Inflammatory macrophage treated with lipopolysaccharide for 1 hour (primary cell): ENCODE measurements around the gene LYPD6.
"Not testable (repeated sequence)": the region's sequence is repeated elsewhere in the genome, so short reads cannot be mapped to it uniquely, and the experiment has no call there.

Experiments
- DNase-seq, 2 donors: peaks; one replicate each; pipeline ENCODE4 v3.0.0-alpha.2; 2020 to 2022

The LYPD6 gene

GRCh38 chr2:149458502-149458901 is 128.1 kb downstream of the LYPD6 start:
- no peak for DNase-seq

- DNase-seq: no peak
These were observed 133.1 kb downstream of the LYPD6 start for GRCh38 chr2:149463328-149464002.

GRCh38 chr2:149464396-149464795 is 134.0 kb downstream of the LYPD6 start:
- no peak for DNase-seq

GRCh38 chr2:149465873-149466272 is 135.5 kb downstream of the LYPD6 start:
- no peak for DNase-seq

DNA sequence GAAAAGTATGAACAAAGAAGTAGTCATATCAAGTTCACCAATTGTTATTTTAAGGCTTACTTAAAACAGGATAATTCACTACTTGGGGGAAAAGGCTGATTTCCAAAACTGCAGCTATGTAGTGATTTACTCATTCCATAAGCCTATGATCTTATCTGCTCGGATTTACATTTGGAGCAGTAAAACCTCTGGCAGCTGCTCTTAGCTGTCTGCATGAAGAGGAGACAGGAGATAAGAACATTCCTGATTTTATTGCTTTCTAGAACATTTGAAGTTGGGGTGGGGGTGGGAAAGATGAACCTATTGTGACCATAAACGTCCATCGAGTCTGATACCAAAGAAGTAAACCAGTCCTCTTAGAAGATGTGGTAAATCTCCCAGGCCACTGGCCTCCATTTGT is 136.2 kb downstream of the LYPD6 start:
- DNase-seq: no peak

GRCh38 chr2:149467436-149467835 is 137.0 kb downstream of the LYPD6 start:
- DNase-seq: no peak

DNA sequence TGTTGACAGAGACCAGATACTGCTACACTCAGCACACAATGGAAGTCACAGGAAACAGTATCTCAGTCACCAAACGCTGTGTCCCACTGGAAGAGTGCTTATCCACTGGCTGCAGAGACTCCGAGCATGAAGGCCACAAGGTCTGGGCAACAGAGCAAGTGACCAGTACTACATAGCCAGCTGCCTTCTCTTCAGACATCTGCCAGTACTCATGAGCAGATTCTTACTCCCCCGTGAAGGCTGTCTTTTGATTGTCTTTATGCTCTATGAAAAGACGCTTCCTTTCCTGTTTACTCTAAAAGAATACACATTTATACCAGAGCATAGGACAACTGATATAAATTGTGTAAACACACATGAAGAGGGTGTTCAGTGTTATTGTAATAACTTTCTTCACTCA is 138.2 kb downstream of the LYPD6 start:
- DNase-seq: no peak

- DNase-seq: no peak
These were observed 139.7 kb downstream of the LYPD6 start for GRCh38 chr2:149470046-149470445.

GRCh38 chr2:149472413-149472812 is 142.0 kb downstream of the LYPD6 start:
- no peak for DNase-seq

GRCh38 chr2:149473068-149473467 is 142.7 kb downstream of the LYPD6 start:
- DNase-seq: no peak

DNA sequence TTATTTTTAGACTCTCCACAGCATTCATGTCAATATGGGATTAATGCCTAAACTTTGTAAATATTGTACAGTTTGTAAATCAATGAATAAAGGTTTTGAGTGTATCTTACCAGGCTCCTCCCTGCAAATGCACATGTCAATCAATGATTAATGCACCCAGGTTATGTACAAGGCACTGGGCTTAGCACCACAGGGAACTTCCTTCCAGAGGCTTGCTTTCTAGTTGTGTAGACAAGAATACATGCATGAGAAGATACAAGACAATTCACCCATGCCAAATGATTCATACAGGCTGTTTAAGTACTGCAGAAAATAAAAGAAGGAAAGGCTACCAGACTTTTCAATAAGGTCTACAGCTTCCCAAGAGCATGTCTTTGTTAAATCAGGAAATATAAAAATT is 143.1 kb downstream of the LYPD6 start:
- DNase-seq: no peak

- no peak for DNase-seq
These were observed 152.7 kb downstream of the LYPD6 start for GRCh38 chr2:149483004-149483605.

DNA sequence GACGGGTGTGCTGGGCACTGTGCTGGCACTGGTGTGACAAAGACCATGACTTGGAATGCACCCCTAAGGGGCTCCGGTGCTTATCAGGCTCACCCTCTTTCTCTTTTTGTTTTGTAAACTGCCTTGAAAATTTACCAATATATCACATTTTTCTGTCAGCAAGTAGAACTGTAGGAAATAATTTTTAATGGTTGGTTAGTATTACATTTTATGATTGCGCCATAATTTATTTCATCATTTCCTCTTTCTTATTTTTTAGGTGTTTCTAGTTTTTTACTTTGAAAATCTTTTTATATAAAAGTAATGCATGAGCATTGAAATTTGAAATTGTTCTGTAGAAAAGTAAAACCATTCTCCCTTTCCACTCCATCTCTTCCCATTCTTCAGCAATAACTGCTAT is 156.3 kb downstream of the LYPD6 start:
- no peak for DNase-seq

GRCh38 chr2:149487189-149487588 is 156.8 kb downstream of the LYPD6 start:
- no peak for DNase-seq

DNA sequence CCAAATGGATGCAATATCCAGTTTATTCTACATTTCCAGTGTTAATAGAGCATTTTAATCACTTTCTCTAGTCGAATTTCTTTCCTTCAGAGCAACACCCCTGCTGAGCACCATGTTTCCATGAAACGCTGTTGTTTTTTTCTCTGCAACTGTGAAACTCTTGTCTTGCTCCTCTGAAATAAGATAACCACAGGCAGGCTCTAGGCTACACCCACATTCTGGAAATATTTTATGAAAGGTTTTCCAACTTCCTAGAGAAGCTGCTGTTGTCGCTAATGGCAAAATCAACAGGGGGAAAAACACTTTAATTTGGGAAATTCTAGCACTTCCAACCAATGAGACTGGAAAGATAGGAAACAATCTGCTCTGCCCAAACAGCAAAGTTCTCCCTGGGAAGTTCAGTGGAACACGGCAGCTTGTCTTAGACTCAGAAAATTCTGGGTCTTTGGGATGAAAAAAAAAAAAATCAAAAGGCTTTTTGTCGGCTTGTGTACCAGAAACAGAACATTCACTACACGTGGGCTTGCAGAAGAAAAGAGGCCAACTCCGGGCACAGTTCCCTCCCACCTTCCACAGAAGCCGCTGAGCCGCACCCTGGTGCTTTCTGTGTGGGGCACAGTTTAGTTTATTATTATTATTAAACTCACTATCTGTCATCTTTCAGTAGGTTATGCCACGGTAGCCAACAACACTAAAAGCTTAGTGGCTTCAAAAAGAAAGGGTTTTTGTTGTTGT is 158.5 kb downstream of the LYPD6 start:
- no peak for DNase-seq

DNA sequence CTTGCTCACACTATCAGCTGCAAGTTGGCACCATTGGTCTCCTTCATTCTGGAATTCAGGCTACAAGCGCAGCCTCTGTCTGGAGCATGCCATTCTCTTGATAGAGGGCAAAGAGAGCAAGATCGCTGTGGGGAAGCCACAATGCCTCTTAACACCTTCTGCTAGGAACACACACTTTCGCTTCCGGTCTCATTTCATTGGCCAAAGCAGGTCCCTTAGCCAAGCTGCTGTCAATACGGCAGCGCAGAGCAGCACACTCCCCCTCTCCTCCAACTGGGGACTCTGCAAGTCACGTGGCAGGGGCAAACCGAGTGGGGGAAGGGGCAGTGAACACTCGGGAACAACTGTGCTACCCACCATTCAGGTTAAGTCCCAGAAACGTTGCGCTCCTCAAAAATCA is 159.1 kb downstream of the LYPD6 start:
- DNase-seq: no peak

GRCh38 chr2:149490296-149490695 is 159.9 kb downstream of the LYPD6 start:
- DNase-seq: no peak

GRCh38 chr2:149492923-149493322 is 162.5 kb downstream of the LYPD6 start:
- no peak for DNase-seq

DNA sequence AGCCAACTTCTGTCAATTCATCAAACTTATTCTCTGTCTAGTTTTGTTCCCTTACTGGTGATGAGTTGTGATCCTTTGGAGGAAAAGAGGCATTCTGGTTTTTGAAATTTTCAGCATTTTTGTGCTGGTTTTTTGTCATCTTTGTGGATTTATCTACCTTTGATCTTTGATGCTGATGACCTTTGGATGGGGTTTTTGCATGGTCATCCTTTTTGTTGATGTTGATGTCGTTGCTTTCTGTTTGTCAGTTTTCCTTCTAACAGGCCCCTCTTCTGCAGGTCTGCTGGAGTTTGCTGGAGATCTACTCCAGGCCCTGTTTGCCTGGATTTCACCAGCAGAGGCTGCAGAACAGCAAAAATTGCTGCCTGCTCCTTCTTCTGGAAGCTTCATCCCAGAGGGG is 168.8 kb downstream of the LYPD6 start:
- not testable (repeated sequence) for DNase-seq

DNA sequence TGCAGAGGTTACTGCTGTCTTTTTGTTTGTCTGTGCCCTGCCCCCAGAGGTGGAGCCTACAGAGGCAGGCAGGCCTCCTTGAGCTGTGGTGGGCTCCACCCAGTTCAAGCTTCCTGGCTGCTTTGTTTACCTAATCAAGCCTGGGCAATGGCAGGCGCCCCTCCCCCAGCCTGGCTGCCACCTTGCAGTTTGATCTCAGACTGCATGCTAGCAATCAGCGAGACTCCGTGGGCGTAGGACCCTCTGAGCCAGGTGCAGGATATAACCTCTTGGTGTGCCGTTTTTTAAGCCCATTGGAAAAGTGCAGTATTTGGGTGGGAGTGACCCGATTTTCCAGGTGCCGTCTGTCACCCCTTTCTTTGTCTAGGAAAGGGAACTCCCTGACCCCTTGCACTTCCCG is 176.4 kb downstream of the LYPD6 start:
- DNase-seq: not testable (repeated sequence)

- no peak for DNase-seq
These were observed 177.6 kb downstream of the LYPD6 start for GRCh38 chr2:149507974-149508373.

GRCh38 chr2:149513461-149513860 is 183.1 kb downstream of the LYPD6 start:
- no peak for DNase-seq
